Astrocyte (in vitro differentiated cells and primary cell): ENCODE data around the gene ADAM29.

Experiments used
- CTCF ChIP-seq: IDR thresholded peaks from 2 replicates; pipeline ENCODE4 v1.5.1; 2011; ENCODE audit warnings: low read depth, mild to moderate bottlenecking, inconsistent platforms, low read length, moderate library complexity; ENCODE audit not compliant: insufficient read depth
- EZH2 ChIP-seq: IDR thresholded peaks from 2 replicates; pipeline ENCODE4 v1.6.1; 2012; ENCODE audit warnings: mild to moderate bottlenecking, low read length, inconsistent platforms; ENCODE audit not compliant: insufficient read depth

GRCh38 chr4:174930895-174931294 is 12.7 kb downstream of the ADAM29 start:
- TF ChIP-seq EZH2: no peak
- TF ChIP-seq CTCF: no peak
